ENCODE data around the gene TMEM234. TPM values are rescaled to one million over a fixed set of nuclear protein-coding genes. Genes with fewer than 3 reads are reported as not detected.
A peak's percentile ranks its signal among the peaks of the same experiment; 100 is the strongest.

TMEM234 gene
- total and polyA plus RNA-seq, 2 of the 13 experiments (the other 11 are each of a cell fraction or from before 2014, with no cell fraction given): 6.1 to 9.0 TPM

- TF ChIP-seq ETS1 (CRISPR knock-in tag; IDR thresholded peaks at IDR 0.05): no peak
- TF ChIP-seq ZNF510 (CRISPR knock-in tag; IDR thresholded peaks at IDR 0.05; ENCODE audit: low read depth): 0 out of 2 replicates have a peak, but pooled peaks have one; percentile 84
- peak; percentile 23; the same call in 1 of the 2 replicates for TF ChIP-seq ZSCAN22 (CRISPR knock-in tag; IDR thresholded peaks at IDR 0.05)
- TF ChIP-seq HNF4A (CRISPR knock-in tag; IDR thresholded peaks at IDR 0.05): no peak; the same call in 1 of the 2 replicates
- no peak for TF ChIP-seq NFE2L1 (CRISPR knock-in tag; IDR thresholded peaks at IDR 0.05; ENCODE audit: borderline replicate concordance)
- TF ChIP-seq DDIT3 (CRISPR knock-in tag; IDR thresholded peaks at IDR 0.05): no peak
- no peak for TF ChIP-seq WIZ (CRISPR knock-in tag; IDR thresholded peaks at IDR 0.05)
- no peak for TF ChIP-seq MTA3 (CRISPR knock-in tag; IDR thresholded peaks at IDR 0.05)
- TF ChIP-seq MXD1 (CRISPR knock-in tag; IDR thresholded peaks at IDR 0.05): no peak; the same call in none of the 2 replicates
- peak; percentile 79; the same call in 1 of the 2 replicates for TF ChIP-seq ZNF713 (CRISPR knock-in tag; IDR thresholded peaks at IDR 0.05)
- 0 out of 2 replicates have a peak, but pooled peaks have one; percentile 29 for TF ChIP-seq ZBTB14 (CRISPR knock-in tag; IDR thresholded peaks at IDR 0.05)
- 0 out of 2 replicates have a peak, but pooled peaks have one; percentile 28 for TF ChIP-seq FOXO1 (CRISPR knock-in tag; IDR thresholded peaks at IDR 0.05)
- peak; percentile 72 for TF ChIP-seq ZNF782 (CRISPR knock-in tag; IDR thresholded peaks at IDR 0.05; ENCODE audit: borderline replicate concordance)
- TF ChIP-seq CTCF (CRISPR knock-in tag; IDR thresholded peaks at IDR 0.05): no peak
- TF ChIP-seq HCFC1 (IDR thresholded peaks at IDR 0.05; ENCODE audit: low read depth, low read length): 0 out of 2 replicates have a peak, but pooled peaks have one; percentile 11
- TF ChIP-seq ZNF687 (CRISPR knock-in tag; IDR thresholded peaks at IDR 0.05): peak; percentile 99
- peak; percentile 82 for TF ChIP-seq PHF8 (CRISPR knock-in tag; IDR thresholded peaks at IDR 0.05)
- no peak for TF ChIP-seq POLR2AphosphoS2 (IDR thresholded peaks at IDR 0.05; ENCODE audit: low read depth, low read length)
- TF ChIP-seq GTF2F1 (IDR thresholded peaks at IDR 0.05; ENCODE audit: low read length): no peak
- TF ChIP-seq ZBTB21 (CRISPR knock-in tag; IDR thresholded peaks at IDR 0.05): no peak
Measured at GRCh38 chr1:32179443-32180185, 42.5 kb downstream of the TMEM234 start, which contains the start of gene TXLNA (continued).
